GM18511 (cell line): ENCODE results near the gene SPAAR.
"Not testable (repeated sequence)": the region's sequence is repeated elsewhere in the genome, so short reads cannot be mapped to it uniquely, and the experiment has no call there.

ENCODE experiments used
- ATAC-seq: cut with Tn5 transposase; IDR thresholded peaks from one replicate; pipeline ENCODE4 v1.9.1; 2021; ENCODE audit warnings: mild to moderate bottlenecking, moderate library complexity; ENCODE audit not compliant: unreplicated experiment

Gene SPAAR

GRCh38 chr9:35909274-35909673 is at the start of gene SPAAR:
SPAAR (plus strand) TSS chr9:35909490; CDS start chr9:35910464, 974 bp downstream.
- ATAC-seq = no peak

GRCh38 chr9:35859990-35860339 is 49.3 kb upstream of the SPAAR start:
- no peak for ATAC-seq

- ATAC-seq = no peak
Measured at GRCh38 chr9:35861161-35861897, 48.0 kb upstream of the SPAAR start.

- ATAC-seq = no peak
Measured at GRCh38 chr9:35862328-35862727, 47.0 kb upstream of the SPAAR start.

- no peak for ATAC-seq
Measured at GRCh38 chr9:35863583-35863982, 45.7 kb upstream of the SPAAR start.

- ATAC-seq = no peak
Measured at GRCh38 chr9:35864695-35865255, 44.5 kb upstream of the SPAAR start.

- ATAC-seq = no peak
Measured at GRCh38 chr9:35867538-35867937, 41.8 kb upstream of the SPAAR start.

GRCh38 chr9:35868933-35869332 is 40.4 kb upstream of the SPAAR start:
- no peak for ATAC-seq

GRCh38 chr9:35869621-35870216 is 39.6 kb upstream of the SPAAR start:
- no peak for ATAC-seq

- no peak for ATAC-seq
Measured at GRCh38 chr9:35870351-35870923, 38.9 kb upstream of the SPAAR start, which contains the start of gene OR13J1. OR13J1 (minus strand) TSS chr9:35870401; CDS start chr9:35870401, 0 bp downstream.

- no peak for ATAC-seq
Measured at GRCh38 chr9:35871545-35871944, 37.7 kb upstream of the SPAAR start.

GRCh38 chr9:35872505-35872904 is 36.8 kb upstream of the SPAAR start:
- ATAC-seq = no peak

- ATAC-seq = no peak
Measured at GRCh38 chr9:35882263-35882848, 26.9 kb upstream of the SPAAR start.

GRCh38 chr9:35882996-35883395 is 26.3 kb upstream of the SPAAR start:
- no peak for ATAC-seq

- ATAC-seq = not testable (repeated sequence)
Measured at GRCh38 chr9:35884908-35885307, 24.4 kb upstream of the SPAAR start.

- ATAC-seq = no peak
Measured at GRCh38 chr9:35891646-35892045, 17.6 kb upstream of the SPAAR start.

- no peak for ATAC-seq
Measured at GRCh38 chr9:35892051-35892450, 17.2 kb upstream of the SPAAR start.

- ATAC-seq = no peak
Measured at GRCh38 chr9:35896570-35896969, 12.7 kb upstream of the SPAAR start.

- not testable (repeated sequence) for ATAC-seq
Measured at GRCh38 chr9:35897376-35898099, 11.8 kb upstream of the SPAAR start.

GRCh38 chr9:35898337-35898736 is 11.0 kb upstream of the SPAAR start:
- no peak for ATAC-seq

GRCh38 chr9:35899021-35899420 is 10.3 kb upstream of the SPAAR start:
- no peak for ATAC-seq
